Glutamatergic neuron (in vitro differentiated cells): Measurements from ENCODE around the gene ZNF850. TPM values are rescaled to one million over a fixed set of nuclear protein-coding genes. Genes with fewer than 3 reads are reported as not detected.
A peak's percentile ranks its signal among the peaks of the same experiment; 100 is the strongest.

Source experiments
- DNase-seq: peaks from one replicate; pipeline ENCODE4 v3.0.0; 2022
- H3K27ac Mint-ChIP-seq: one replicate; pipeline ENCODE4 v1.8.0; 2020; ENCODE audit warnings: mild to moderate bottlenecking, mixed read lengths, inconsistent platforms; ENCODE audit not compliant: unreplicated experiment
- H3K27me3 Mint-ChIP-seq: one replicate; pipeline ENCODE4 v1.8.0; 2020; ENCODE audit warnings: mild to moderate bottlenecking, moderate library complexity, mixed read lengths, inconsistent platforms; ENCODE audit not compliant: unreplicated experiment
- H3K36me3 Mint-ChIP-seq: one replicate; pipeline ENCODE4 v1.8.0; 2020; ENCODE audit warnings: mild to moderate bottlenecking, mixed read lengths, inconsistent platforms; ENCODE audit not compliant: unreplicated experiment
- H3K4me1 Mint-ChIP-seq: one replicate; pipeline ENCODE4 v1.8.0; 2020; ENCODE audit warnings: mild to moderate bottlenecking, low read depth, mixed read lengths, inconsistent platforms; ENCODE audit not compliant: unreplicated experiment
- H3K4me3 Mint-ChIP-seq: one replicate; pipeline ENCODE4 v1.8.0; 2020; ENCODE audit warnings: mild to moderate bottlenecking, mixed read lengths, inconsistent platforms; ENCODE audit not compliant: unreplicated experiment
- H3K9me3 Mint-ChIP-seq: one replicate; pipeline ENCODE4 v1.8.0; 2020; ENCODE audit warnings: mild to moderate bottlenecking, moderate library complexity, mixed read lengths, inconsistent platforms; ENCODE audit not compliant: unreplicated experiment
- total RNA-seq: library from RNA; stranded (reverse); fragmentation: NEBNext Ultra II Directional; extraction: Animal tissue kit (Norgen Biotek cat#: 25700); gene quantifications from one replicate; pipeline ENCODE4 v1.2.1, GENCODE V29; 2021; ENCODE audit not compliant: unreplicated experiment
- TF ChIP-seq, protein P1 (sequence below): fragments of 200-600 bp; sonication (generic); IDR thresholded peaks from one replicate; pipeline ENCODE4 v1.5.0; 2021; ENCODE audit not compliant: partially characterized antibody, unreplicated experiment

The ZNF850 gene
- total RNA-seq, 1 donor from 2014 or later: 3.8 TPM

DNA sequence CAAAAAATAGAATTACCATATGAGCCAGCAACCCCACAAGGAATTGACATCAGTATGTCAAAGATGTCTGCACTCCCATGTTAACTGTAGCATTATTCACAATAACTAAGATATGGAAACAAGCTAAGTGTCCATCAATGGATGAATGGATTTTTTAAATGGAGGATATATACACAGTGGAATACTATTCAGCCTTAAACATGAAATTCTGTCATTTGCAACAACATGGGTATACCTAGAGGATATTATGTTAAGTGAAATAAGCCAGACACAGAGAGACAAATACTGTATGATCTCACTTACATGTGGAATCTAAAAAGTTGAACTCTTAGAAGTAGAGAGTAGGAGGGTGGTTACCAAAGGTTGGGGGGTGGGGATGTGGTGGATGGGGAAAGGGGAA, 93.2 kb downstream of the ZNF850 start:
- Mint-ChIP-seq H3K9me3 (peaks cover 2% of the 10 kb centered on the region), H3K4me1 (no peaks in the 10 kb centered on the region), H3K36me3 (peaks cover 26% of the 10 kb centered on the region), H3K4me3 (no peak overlapping the region), H3K27me3 (no peaks in the 10 kb centered on the region), H3K27ac (no peak overlapping the region)
- TF ChIP-seq, protein P1, sequence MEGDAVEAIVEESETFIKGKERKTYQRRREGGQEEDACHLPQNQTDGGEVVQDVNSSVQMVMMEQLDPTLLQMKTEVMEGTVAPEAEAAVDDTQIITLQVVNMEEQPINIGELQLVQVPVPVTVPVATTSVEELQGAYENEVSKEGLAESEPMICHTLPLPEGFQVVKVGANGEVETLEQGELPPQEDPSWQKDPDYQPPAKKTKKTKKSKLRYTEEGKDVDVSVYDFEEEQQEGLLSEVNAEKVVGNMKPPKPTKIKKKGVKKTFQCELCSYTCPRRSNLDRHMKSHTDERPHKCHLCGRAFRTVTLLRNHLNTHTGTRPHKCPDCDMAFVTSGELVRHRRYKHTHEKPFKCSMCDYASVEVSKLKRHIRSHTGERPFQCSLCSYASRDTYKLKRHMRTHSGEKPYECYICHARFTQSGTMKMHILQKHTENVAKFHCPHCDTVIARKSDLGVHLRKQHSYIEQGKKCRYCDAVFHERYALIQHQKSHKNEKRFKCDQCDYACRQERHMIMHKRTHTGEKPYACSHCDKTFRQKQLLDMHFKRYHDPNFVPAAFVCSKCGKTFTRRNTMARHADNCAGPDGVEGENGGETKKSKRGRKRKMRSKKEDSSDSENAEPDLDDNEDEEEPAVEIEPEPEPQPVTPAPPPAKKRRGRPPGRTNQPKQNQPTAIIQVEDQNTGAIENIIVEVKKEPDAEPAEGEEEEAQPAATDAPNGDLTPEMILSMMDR: no peak
- no peak for DNase-seq

DNA sequence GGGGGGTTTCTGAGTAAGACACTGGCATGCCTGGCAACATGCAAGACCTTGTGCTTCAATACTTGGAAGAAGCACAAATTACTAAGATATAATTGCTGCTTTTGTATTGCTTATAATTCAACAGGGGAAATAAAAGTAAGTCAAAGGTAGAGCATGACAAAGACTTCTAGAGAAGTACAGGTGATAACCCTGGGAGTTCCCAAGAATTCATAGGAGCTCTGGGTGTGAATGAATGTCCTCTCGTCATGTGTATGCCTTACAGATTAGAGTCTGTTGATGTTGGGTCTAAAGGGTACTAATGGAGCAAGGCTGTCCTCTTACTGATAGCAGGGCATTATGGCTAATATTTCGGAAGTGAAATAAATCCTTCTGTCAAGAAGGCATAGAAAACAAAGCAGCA, 98.4 kb downstream of the ZNF850 start:
- TF ChIP-seq, protein P1: no peak
- no peak overlapping the region for H3K4me3 Mint-ChIP-seq
- no peak overlapping the region for H3K27ac Mint-ChIP-seq
- peaks cover 33% of the 10 kb centered on the region for H3K36me3 Mint-ChIP-seq
- DNase-seq: no peak
- no peaks in the 10 kb centered on the region for H3K4me1 Mint-ChIP-seq
- peaks cover 6% of the 10 kb centered on the region for H3K9me3 Mint-ChIP-seq
- H3K27me3 Mint-ChIP-seq: peaks cover 2% of the 10 kb centered on the region

DNA sequence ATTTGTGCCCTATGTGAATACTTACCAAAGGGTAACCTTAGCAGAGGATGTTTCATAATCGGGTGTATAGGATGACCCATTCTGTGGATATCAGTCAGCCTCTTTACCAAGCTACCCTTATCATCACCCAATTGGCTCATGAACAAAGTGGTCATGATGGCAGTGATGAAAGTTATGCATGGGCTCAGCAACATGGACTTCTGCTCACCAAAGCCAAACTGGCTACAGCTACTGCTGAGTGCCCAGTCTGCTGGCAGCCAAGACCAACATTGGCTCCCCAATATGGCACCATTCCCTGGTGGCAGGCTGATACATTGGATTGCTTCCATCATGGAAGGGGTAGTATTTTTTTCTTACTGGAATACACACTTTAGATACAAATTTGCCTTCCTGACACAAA, 100.2 kb downstream of the ZNF850 start:
- Mint-ChIP-seq H3K27me3 (peaks cover 7% of the 10 kb centered on the region), H3K4me1 (no peaks in the 10 kb centered on the region), H3K27ac (no peak overlapping the region), H3K36me3 (peaks cover 32% of the 10 kb centered on the region), H3K4me3 (no peak overlapping the region), H3K9me3 (peaks cover 6% of the 10 kb centered on the region)
- DNase-seq: no peak
- TF ChIP-seq, protein P1: no peak

DNA sequence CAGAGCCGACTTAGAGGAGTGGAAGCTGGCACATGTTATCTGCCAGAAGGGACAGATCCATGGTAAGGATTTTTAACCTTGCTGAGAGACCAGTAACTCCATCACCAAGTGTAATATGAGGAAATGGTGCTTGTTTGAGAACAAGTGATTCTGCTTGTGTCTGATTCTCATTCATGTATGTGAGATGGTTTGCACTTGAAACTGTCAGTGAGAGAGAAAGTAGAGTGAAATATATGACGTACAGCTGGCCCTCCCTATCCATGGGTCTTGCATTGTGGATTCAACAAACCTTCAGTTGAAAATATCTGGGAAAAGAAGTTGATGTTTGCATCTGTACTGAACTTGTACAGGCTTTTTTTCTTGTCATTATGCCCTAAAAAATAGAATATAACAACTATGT, 104.0 kb downstream of the ZNF850 start:
- Mint-ChIP-seq H3K9me3 (peaks cover 17% of the 10 kb centered on the region), H3K4me1 (peaks cover 4% of the 10 kb centered on the region), H3K27me3 (peaks cover 17% of the 10 kb centered on the region), H3K4me3 (peak overlapping the region; percentile 34), H3K36me3 (peaks cover 48% of the 10 kb centered on the region), H3K27ac (peak overlapping the region; percentile 5)
- DNase-seq: no peak
- TF ChIP-seq, protein P1: no peak

DNA sequence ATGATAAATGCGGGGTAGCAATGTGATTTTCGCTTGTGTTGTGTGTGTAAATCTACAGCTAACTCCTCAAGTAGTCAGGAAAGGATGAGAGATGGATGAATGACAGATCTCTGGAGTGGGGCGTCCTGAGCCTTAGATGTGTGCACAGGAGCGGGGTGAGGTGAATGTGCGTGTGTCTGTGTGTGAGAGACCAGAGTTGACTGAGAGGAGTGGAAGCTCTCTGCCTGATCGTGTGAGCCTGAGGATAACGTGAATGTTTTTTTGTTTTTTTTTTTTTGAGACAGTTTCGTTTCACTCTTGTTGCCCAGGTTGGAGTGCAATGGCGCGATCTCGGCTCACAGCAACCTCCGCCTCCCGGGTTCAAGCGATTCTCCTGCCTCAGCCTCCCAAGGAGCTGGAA, 106.8 kb downstream of the ZNF850 start:
- H3K36me3 Mint-ChIP-seq: peaks cover 44% of the 10 kb centered on the region
- TF ChIP-seq, protein P1: no peak
- H3K4me1 Mint-ChIP-seq: peaks cover 4% of the 10 kb centered on the region
- H3K4me3 Mint-ChIP-seq: peak overlapping the region; percentile 100
- peaks cover 12% of the 10 kb centered on the region for H3K9me3 Mint-ChIP-seq
- peaks cover 15% of the 10 kb centered on the region for H3K27me3 Mint-ChIP-seq
- peak overlapping the region; percentile 9 for H3K27ac Mint-ChIP-seq
- no peak for DNase-seq

Other genes with a start within 250 kb of the ZNF850 start
- gene ZNF260, start 244.5 kb downstream of the ZNF850 start, total RNA-seq: 22.4 TPM
- gene ZNF529, start 199.5 kb downstream of the ZNF850 start, total RNA-seq: 25.8 TPM
- gene ZNF382, start 167.5 kb downstream of the ZNF850 start, total RNA-seq: 77.1 TPM
- gene ZNF461, start 106.0 kb downstream of the ZNF850 start, total RNA-seq: 11.9 TPM
- gene ZNF567, start 85.2 kb downstream of the ZNF850 start, total RNA-seq: 5.8 TPM
- 13.3 TPM for gene ZNF790, start 65.6 kb upstream of the ZNF850 start, total RNA-seq
- 13.2 TPM for gene ZNF345, start 78.1 kb upstream of the ZNF850 start, total RNA-seq
- gene ZNF829, start 143.5 kb upstream of the ZNF850 start, total RNA-seq: 4.5 TPM
- gene ZNF568, start 143.5 kb upstream of the ZNF850 start, total RNA-seq: 9.3 TPM